GM21786 (cell line): ENCODE results near the gene OLFM4.

Experiments used
- ATAC-seq: cut with Tn5 transposase; IDR thresholded peaks from one replicate; pipeline ENCODE4 v1.9.1; 2021; ENCODE audit not compliant: unreplicated experiment

Gene OLFM4

DNA sequence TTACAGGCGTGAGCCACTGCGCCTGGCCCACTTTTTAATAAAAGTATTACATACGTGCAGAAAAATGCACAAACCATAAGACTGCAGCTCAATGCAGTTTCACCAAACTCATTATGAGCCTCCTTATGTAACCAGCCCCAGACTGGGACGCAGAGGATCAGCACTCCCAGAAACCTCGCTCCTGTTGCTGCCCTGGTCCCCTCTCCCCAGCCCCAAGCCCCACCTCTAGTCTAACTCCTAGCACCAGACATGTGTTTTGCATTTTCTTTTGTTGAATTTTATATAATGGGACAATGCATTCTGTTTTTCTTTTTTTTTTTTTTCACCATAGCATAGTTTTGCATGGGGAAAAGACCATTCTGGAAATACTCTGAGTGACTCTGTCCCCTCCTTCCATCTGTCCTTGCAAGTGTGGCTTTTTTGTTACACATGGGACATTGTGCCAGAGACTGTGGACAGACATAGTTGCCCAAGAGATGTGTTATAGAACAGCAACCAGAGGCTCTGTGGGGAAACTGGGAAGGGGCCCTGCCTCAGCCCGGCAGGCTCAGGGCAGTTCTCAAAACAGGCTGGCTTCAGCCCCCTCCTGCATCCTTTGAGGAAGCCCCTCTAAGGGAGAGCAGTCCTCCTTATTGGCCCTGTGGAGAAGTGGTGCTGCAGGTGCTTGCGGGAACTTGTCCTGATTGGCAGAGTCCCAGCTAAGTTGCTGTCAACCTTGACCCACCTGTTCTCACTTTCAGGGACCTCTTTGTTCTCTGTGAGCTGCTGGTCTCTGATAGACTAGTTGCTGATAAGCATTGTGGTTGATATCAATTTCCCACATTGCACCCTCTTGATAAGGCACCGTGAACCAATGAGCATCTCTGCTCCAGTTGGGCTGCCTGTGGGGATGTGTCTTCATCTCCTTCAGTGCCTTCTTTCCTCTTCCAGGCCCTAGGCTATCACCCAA, 13.8 kb upstream of the OLFM4 start:
- no peak for ATAC-seq

DNA sequence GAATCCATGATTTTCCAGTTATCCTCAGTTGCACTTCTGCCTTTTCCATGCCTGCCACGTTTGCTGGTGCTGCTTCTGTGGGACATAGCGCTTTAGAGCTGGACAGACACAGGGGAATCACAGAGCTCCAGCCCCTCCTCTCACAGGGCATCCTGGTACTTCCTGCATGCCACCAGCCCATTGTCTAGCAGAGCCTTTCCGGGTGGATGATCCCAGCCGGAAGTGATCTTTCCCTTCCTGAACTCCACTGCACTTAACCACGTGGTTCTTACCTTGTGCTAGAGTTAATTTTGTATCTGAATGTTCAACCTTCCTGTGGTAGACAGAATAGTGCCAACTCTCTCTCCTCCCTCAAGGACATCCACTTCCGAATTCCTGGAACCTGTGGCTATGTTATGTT, 12.6 kb upstream of the OLFM4 start:
- no peak for ATAC-seq

DNA sequence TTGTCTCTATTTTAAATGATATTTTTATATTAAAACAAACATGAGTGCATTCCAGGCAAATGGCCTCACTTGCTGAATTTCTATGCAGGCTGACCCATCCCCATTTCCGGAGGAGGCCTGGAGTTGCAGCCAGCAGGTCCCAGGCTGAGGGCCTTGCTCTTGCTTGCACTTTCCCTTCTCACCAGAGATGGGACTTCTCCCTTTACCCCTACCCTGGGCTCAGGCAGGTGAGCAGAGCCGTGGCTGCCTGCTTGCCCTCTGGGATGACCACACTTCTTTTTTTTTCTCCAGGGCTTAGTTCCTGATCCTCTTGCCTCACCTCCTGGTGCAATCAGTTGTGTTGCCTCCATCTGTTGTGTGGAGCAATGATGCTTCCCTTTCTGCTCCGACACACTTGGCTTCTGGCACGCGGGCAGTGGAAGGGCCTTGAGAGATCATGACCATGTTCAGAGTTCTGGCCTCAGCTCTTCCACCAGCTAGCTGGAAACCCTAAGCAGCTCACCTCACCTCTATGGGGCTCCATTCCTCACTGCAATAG, 11.1 kb upstream of the OLFM4 start:
- ATAC-seq = no peak

DNA sequence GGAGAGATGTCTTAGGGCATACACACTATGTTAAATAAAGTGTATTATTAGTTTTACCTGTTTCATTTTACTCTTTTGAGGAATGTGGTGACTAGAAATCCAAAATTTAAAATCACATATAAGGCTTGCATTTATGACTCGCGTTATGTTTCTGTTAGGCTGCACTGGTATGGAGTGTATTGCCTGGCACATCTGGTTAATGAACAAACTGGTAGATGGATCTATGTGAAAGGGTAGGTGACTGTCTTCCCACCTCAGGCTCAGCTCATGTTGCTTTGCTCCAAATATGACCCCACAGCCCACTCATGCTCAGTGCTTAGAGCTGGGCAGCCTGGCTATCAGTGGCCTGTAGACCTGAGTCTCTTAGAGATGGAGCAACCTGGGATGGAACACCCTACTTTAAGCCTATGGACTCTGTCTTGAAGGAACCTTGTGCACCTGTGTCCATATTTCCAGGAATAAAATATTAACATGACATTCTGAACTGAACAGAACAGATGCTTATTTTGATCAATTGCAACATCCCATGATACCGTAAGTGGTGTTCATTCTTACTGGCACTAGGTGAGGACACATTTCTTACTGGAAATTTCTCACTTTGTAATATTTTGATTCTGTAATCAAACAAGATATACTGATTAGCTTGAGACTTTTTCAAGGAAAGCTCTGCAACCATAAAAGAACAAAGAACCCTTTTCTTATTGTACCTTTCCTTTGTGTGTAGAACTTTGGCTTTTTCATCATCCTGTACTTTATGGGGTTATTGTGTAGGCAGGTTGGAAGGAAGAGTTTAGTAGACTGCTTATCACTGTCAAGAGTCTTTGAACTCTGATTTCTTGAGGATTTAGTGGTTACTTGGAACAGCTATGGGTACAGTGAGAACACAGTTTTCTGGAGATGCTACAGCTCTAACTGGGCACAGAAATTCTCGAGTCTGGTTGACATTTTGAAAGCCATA, 9.6 kb upstream of the OLFM4 start:
- no peak for ATAC-seq

DNA sequence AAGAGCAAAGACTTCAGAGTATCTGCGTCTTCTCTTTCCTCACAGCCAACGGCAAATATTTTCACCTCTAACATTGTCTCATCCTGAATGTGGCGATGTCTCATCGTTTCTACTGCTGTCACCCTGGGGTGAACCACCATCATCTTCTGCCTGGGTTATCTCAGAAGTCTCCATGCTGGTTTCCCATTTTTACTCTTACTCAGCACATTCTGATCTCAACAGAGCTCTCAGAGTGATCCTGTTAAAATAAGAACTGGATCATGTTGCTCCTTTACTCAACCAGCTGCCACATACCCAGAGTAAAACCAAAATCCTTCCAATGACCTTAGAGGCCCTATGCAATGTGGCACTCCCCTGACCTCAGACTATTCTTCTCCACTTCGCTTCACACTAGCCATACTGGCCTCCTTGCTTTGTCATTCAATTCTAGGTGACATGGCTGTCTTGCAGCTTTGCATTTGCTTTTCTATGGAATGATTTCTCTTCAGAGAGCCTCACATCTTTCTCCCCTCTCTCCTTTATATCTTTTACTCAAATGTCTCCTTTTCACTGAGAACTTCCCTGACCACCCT, 7.8 kb upstream of the OLFM4 start:
- no peak for ATAC-seq

DNA sequence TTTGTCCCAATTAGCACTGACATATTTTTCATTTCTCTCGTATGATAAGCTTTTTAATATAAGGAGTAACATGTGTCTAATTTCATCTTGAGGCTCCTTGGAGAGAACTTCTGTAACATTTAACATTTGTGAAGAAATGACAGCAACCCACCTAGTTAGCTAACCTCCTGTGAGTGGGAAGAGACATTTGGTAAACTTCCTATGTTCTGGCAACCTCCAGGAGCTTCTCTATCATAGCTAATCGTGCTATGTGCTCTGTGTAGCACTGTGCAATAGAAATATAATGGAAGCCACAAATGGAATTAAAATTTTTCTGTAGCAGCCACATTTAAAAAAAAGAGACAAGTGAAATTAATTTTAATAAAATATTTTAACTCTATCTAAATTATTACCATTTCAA, 5.4 kb upstream of the OLFM4 start:
- ATAC-seq = no peak

DNA sequence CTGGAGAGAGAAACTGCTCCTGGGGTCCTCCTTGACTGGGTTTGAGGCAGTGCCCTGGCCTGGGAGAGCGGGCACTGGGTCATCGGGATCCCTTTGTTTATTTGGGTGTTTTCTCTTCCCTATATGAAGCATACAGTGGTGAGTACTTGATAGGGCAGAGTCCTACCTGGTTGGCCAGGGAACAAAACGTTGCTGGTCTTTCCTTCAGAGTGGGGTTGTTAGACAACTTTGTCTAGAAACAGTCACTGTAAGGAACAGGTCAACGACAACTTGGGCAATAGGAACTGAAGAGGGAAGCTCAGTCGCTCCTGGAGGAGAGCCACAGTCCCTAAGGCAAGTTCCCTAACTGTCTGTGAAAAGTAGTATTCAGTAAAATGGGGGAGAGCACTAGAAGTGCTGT, 550 bp upstream of the OLFM4 start:
- ATAC-seq = no peak

DNA sequence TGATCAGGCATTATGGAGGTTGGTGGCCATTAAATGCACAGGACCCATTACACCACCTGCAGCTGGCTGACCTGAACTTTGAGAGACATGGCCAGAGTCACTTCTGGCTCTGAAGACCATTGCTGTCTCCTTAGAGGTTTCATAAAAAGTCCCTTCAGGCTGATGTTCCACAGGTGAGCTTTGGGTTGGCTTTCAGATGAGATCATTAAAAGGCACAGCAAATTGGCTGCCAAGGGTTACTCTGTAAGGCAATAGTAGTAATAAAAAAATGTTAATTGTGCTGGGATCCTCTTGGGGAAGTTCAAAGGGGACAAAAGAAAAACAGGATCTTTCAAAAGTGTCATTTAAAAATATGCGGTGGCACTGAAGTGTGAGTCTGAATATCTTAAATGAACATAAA, 4.2 kb downstream of the OLFM4 start:
- ATAC-seq = no peak

DNA sequence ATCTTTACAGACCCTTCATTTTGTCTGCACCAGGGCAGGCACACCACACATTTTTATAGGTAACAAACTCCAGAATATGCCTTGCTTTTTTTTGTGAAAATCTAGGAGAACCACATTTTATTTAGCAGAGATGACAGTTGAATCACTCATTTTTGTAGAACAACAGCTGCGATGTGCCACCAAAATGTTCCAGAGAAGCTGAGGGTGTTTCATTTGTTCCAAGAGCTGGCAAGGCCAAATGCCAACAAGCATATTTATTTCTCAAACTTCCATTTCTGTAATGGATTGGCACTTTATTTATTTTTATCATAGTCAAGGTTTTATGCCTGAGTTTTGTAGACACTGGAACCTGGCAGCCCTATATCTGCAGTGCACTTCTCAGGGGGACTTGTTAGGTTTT, 10.4 kb downstream of the OLFM4 start:
- ATAC-seq = no peak

DNA sequence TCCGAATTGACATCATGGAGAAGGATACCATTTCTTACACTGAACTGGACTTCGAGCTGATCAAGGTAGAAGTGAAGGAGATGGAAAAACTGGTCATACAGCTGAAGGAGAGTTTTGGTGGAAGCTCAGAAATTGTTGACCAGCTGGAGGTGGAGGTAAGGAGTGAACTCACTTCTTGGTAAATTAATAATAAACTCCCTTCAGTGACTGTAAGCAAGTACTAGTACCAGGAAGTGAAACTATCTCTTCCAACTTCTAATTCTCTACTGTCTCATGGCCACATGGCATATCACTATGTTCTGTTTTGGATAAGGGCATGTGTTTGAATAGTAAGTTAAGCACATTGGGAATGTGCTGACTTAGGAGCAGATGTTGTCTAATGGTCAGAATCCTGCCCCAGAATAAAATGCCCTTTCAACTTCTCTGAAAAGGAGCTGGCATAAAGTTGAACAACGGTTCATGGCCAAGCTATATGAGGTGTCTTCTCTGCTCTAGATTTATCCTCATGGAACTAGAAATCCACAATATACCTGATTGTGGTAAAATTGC, 13.4 kb downstream of the OLFM4 start:
- ATAC-seq = no peak

DNA sequence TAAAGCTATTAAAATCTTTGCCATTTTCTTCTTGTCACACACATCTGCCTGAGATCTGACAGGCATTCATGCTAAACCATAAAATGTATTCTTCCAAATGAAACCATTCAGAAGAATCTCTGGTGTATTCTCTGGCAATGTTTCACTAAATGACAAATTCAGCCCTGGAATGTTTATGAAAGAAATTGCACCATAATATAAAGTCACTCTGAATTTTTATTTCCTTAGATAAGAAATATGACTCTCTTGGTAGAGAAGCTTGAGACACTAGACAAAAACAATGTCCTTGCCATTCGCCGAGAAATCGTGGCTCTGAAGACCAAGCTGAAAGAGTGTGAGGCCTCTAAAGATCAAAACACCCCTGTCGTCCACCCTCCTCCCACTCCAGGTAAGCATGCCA, 14.3 kb downstream of the OLFM4 start:
- ATAC-seq = no peak

DNA sequence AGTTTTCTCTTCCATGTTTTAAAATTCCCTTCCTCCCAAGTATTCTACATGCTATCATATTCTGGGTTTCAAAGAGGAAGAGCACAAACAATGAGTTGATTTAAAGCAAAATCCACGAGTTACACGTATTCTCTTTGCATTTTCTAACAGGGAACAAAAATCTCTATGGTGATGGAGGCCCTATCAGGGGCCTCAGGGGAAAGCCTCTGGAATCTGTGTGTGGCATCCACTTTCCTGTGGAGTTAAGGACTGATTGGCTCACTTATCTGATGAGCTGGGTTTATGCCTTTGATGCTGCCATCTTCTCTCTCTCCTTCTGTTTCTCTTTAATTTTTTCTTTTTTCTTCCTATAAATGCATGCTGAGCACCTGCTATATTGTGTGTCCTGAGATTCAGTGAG, 14.8 kb downstream of the OLFM4 start:
- ATAC-seq = no peak

DNA sequence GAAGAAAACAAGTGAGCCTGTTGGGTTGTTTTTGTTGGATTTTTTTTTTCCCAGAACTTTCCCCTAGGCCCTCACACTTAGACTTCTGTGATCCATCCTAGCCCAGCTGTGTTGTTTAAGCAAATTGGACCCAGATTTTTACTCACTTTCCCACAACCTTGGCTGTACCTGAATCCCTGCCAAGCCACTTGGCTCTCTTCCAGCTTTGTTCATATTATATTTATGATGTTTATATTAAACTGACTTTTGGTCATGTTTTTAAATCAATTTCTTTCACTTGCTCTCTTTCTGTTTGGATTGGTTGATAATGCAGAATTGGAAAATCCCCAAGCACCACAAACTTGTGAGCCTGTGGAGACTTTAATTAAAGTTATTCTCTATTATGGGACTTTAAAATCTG, 16.6 kb downstream of the OLFM4 start:
- no peak for ATAC-seq

DNA sequence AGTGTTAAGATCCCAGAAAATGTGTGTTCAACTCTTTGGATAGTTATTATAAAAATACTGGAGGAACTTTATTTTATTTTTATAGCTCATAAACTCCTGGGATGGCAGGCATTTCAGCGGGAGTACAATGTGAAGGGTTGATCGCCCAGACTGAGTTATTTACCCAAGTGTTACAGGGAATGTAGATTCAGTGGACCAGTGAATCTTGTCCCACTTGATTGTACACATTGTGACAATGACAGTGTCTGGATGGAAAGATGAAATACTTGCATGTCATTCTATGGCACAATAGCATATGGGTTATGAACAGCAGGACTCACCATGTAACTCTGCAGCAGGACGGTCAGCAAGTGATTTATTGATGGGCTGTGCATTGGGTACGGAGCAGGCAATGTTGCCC, 20.3 kb downstream of the OLFM4 start:
- ATAC-seq = no peak

DNA sequence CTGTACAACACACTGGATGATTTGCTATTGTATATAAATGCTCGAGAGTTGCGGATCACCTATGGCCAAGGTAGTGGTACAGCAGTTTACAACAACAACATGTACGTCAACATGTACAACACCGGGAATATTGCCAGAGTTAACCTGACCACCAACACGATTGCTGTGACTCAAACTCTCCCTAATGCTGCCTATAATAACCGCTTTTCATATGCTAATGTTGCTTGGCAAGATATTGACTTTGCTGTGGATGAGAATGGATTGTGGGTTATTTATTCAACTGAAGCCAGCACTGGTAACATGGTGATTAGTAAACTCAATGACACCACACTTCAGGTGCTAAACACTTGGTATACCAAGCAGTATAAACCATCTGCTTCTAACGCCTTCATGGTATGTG, 21.5 kb downstream of the OLFM4 start:
- no peak for ATAC-seq

DNA sequence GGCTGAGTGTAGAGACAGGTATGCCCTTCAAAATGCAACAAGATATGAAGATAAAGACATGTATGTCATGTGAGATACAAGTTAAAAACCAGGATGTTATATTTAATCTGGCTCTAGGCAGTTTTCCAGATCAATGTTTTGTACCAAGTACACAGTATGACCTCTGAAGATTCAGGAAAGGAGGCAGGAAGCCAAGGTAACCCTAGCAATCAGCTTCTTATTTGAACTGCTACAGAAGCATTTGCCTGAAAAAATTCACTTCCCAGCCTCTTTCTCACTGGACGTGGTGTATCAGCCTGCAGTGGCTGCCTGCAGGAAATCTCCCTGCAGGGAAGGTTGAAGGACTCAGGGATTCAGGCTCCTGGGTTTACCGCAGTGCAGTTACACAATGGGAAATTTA, 24.1 kb downstream of the OLFM4 start:
- ATAC-seq = no peak

DNA sequence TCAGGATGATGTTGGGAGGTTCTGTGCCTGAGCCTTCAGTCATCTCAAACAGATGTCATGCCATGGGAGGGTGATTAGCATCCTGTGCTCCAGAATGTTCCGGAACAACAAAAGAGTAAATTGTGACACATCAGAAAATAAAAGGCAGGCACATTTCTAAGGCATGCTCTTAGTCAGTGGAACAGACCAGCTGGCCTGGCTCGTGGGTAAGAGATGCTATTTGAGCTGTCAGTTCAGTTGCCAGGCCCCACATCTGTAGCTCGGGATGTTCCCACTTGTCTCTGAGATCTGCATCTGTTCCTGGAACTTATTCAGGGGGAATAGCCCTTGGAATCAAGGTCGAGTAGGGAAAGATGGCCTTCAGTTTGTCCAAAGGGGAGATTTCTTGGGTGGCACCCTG, 26.0 kb downstream of the OLFM4 start:
- ATAC-seq = no peak

DNA sequence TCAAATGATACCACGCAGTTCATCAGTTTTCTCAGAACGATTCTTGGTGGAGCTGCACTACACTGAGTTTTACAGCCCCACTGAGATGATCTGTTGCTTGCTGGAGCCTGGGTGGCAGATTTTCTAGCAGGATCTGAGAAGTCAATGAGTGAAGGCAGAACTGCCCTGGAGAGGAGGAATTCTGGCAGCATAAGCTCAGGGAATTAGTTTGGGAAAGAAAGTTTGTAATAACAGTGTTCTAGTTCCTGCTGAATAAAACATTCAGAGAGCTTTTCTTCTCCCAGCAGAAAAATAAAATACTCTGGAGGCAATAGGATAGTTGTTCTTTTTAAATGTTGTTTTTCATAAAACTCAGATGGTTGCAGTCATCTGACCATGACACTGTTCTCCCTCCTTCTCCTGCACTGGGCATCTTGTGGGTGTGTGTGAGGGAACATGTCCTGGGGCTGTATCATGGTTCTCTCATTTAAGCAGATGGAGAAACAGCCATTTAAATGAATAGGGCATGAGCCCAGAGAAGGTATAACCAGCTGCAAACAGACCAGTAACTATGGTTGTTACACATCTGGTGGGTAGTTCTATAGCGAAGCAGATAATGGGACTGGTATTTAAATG, 29.6 kb downstream of the OLFM4 start:
- ATAC-seq = no peak

DNA sequence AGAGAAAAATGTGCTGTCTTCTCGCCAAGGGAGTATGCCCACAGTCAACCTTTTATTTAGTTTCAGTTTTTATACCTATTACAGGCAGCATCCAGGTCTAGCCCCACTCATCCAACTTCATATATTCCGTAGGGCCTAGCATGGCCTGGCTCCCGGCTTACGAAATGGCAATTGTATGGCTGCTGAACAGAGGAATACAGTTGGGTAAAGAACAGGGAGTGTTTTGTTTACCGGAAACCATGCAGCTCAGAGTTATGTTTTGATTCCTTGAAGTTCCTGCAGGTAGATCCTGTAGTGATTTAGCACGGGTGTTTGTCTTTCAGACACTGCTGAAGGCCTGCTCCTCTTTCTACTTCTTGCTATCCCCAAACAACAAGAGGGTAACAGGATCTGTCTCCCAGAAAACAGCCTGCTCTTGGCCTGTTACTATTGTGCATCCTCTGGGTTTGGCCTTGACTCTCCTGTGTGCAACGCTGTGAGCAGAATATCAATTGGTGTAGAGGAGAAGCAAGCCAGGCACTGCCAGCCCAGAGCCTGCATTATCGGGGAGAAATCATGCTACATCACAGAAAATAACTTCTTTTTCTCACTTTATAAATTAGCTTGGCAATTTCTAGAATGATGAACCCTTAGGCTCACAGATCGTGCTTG, 32.4 kb downstream of the OLFM4 start:
- no peak for ATAC-seq

DNA sequence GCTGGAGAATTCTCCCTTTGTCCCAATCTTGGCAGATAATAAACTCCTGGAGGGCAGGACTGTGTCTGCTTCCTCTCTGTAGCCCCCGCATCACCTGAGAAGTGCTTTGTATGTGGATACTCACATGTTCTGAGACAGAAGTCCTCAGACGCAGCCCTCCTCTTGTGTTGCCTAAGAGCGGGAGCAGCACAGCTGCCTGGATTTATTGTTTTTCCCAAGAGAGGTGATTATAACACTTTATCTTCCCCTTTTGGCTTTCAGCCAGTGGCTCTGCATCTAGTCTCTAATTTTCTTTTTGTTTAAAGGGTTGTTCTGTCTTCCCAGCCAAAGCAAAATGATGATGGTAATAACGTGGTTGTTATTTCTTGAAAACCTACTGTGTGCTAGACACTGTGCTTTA, 36.1 kb downstream of the OLFM4 start:
- no peak for ATAC-seq
